Measurements from ENCODE around the gene MMP21. TPM values are rescaled to one million over a fixed set of nuclear protein-coding genes. Genes with fewer than 3 reads are reported as not detected.

MMP21 gene
- total RNA-seq, 2 donors from 2014 or later: not detected

DNA sequence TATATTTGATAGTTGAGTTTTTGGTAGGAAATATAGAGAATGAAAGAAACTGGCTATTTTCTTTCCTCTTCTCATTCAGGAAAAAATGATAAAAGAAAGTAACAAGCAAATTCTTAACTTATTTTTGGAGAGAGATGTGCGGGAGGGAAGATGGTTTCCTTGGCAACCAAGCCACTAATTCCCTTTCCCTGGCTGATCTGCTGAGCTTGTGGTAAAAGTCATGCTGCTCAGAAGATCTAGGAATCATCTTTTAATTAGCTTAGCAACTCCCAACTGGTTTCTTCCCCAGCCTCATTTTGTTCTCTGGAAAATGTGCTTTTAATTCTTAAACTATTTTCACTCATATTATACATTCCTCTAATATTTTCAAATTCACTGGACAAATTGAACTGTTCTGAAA, 35.6 kb upstream of the MMP21 start:
- Histone ChIP-seq H3K27me3 (no peaks in the 10 kb centered on the region), H3K27ac (no peak overlapping the region), H3K4me3 (no peak overlapping the region), H3K36me3 (replicated peaks in 1 of 2; ENCODE audit: insufficient read depth in 1 of 2, low read depth in 2 of 2) (peaks cover 0 to 3% of the 10 kb centered on the region in 2 donors), H3K4me1 (no peaks in the 10 kb centered on the region), H3K9me3 (no peaks in the 10 kb centered on the region)
- ATAC-seq (no peak), DNase-seq (no peak)
- TF ChIP-seq CTCF (IDR thresholded peaks at IDR 0.05) (no peak), POLR2A (IDR thresholded peaks at IDR 0.05) (no peak)
- intact Hi-C loops (cut with DNase I): no loop called here
- WGBS, 2 donors: 90 to 92% methylated on average over 1 of the region's 1 CpG

- H3K36me3 ChIP-seq (replicated peaks in 1 of 2; ENCODE audit: insufficient read depth in 1 of 2, low read depth in 2 of 2): peaks cover 0 to 11% of the 10 kb centered on the region in 2 donors
- H3K4me1 ChIP-seq: no peaks in the 10 kb centered on the region
Observed at GRCh38 chr10:125808047-125808446, 32.4 kb upstream of the MMP21 start.

GRCh38 chr10:125802739-125803138, 27.1 kb upstream of the MMP21 start:
- TF ChIP-seq POLR2A (IDR thresholded peaks at IDR 0.05) (no peak), CTCF (IDR thresholded peaks at IDR 0.05) (no peak)
- H3K36me3 ChIP-seq (replicated peaks in 1 of 2; ENCODE audit: insufficient read depth in 1 of 2, low read depth in 2 of 2): peaks cover 0 to 9% of the 10 kb centered on the region in 2 donors
- no peak overlapping the region for H3K27ac ChIP-seq
- peaks cover 12% of the 10 kb centered on the region for H3K4me1 ChIP-seq
- no peak for ATAC-seq
- intact Hi-C loops (cut with DNase I): no loop called here
- 94 to 96% methylated on average over 7 of the region's 7 CpGs for WGBS, 2 donors
- no peaks in the 10 kb centered on the region for H3K9me3 ChIP-seq
- no peak for DNase-seq
- no peak overlapping the region for H3K4me3 ChIP-seq
- H3K27me3 ChIP-seq: no peaks in the 10 kb centered on the region

More at GRCh38 chr10:125808047-125808446, 32.4 kb upstream of the MMP21 start:
- DNase-seq (no peak), ATAC-seq (no peak)
- intact Hi-C loops (cut with DNase I): no loop called here
- WGBS, 2 donors: 83 to 95% methylated on average over 1 of the region's 1 CpG
- Histone ChIP-seq H3K4me3 (no peak overlapping the region), H3K9me3 (no peaks in the 10 kb centered on the region), H3K27ac (no peak overlapping the region), H3K27me3 (no peaks in the 10 kb centered on the region)
- no peak for TF ChIP-seq CTCF (IDR thresholded peaks at IDR 0.05)
- no peak for TF ChIP-seq POLR2A (IDR thresholded peaks at IDR 0.05)

DNA sequence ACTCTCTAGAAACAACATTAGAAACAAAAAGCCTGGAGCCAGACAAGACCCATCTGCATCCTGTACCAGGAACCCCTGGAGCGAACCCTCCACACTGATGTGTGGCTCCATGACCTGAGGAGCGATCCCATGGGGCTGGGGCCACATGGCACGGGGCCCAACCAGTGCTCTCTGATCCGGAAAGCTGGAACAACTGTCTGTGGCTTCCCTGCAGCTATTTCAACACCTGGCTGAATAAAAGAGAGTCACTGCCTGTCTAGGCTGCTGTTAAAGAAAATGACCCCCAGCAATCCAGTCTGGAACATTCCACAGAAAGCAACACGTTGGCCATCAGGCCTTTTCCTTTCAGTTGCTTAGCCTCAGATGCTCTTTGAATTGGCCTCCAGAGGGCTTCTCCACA, 26.5 kb upstream of the MMP21 start:
- Histone ChIP-seq H3K27ac (no peak overlapping the region), H3K36me3 (replicated peaks in 1 of 2; ENCODE audit: insufficient read depth in 1 of 2, low read depth in 2 of 2) (peaks cover 0 to 9% of the 10 kb centered on the region in 2 donors), H3K27me3 (no peaks in the 10 kb centered on the region), H3K4me1 (peaks cover 16% of the 10 kb centered on the region), H3K9me3 (no peaks in the 10 kb centered on the region), H3K4me3 (no peak overlapping the region)
- no peak for DNase-seq
- no peak for ATAC-seq
- TF ChIP-seq CTCF (IDR thresholded peaks at IDR 0.05) (no peak), POLR2A (IDR thresholded peaks at IDR 0.05) (no peak)
- intact Hi-C loops (cut with DNase I): no loop called here
- 94% methylated on average over 3 to 5 of the region's 5 CpGs for WGBS, 2 donors

- H3K36me3 ChIP-seq (replicated peaks in 1 of 2; ENCODE audit: insufficient read depth in 1 of 2, low read depth in 2 of 2): peaks cover 0 to 9% of the 10 kb centered on the region in 2 donors
- intact Hi-C loops (cut with DNase I): no loop called here
- peaks cover 16% of the 10 kb centered on the region for H3K4me1 ChIP-seq
- no peak for TF ChIP-seq CTCF (IDR thresholded peaks at IDR 0.05)
- TF ChIP-seq POLR2A (IDR thresholded peaks at IDR 0.05): no peak
- no peak overlapping the region for H3K4me3 ChIP-seq
- H3K27ac ChIP-seq: no peak overlapping the region
- no peaks in the 10 kb centered on the region for H3K27me3 ChIP-seq
- DNase-seq (no peak), ATAC-seq (no peak)
- 63 to 81% methylated on average over 1 of the region's 1 CpG for WGBS, 2 donors
- no peaks in the 10 kb centered on the region for H3K9me3 ChIP-seq
Observed at GRCh38 chr10:125801574-125801973, 26.0 kb upstream of the MMP21 start.
